Activated CD4-positive, CD25-positive, alpha-beta regulatory T cell treated with anti-CD3 and anti-CD28 coated beads, Interleukin-2, amount 50 U/mL, for 16 hours (primary cell): ENCODE results near the gene KIF18A.
"Not testable (repeated sequence)": the region's sequence is repeated elsewhere in the genome, so short reads cannot be mapped to it uniquely, and the experiment has no call there.

Experiments used
- DNase-seq: peaks from one replicate; pipeline ENCODE4 v3.0.0-alpha.2; 2020; ENCODE audit warnings: low read depth, low spot score

The KIF18A gene

DNA sequence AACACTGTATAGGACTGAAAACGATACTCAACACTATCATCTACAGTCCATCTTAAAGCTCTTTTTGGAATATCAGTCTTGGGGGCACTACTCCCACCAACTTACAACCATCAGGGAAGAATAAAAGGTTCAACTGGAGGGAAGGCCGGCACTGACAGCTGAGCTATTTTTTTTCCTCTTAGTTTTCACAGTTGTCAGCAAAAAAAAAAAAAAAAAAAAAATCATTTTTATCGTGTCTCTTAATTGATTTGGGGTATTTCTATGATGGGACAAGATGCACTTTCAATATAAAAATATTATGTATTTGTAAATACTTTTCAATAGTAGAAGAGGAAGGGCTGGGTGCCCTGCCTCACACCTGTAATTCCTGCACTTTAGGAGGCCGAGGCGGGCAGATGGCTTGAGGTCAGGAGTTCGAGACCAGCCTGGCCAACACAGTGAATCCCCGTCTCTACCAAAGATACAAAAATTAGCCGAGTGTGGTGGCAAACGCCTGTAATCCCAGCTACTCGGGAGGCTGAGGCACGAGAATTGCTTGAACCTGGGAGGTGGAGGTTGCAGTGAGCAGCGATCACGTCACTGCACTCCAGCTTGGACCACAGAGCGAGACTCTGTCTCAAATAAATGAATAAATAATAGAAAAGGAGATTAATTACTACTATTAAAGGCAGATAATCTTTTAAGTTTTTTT is 1.5 kb downstream of the KIF18A start:
- DNase-seq, result no peak

DNA sequence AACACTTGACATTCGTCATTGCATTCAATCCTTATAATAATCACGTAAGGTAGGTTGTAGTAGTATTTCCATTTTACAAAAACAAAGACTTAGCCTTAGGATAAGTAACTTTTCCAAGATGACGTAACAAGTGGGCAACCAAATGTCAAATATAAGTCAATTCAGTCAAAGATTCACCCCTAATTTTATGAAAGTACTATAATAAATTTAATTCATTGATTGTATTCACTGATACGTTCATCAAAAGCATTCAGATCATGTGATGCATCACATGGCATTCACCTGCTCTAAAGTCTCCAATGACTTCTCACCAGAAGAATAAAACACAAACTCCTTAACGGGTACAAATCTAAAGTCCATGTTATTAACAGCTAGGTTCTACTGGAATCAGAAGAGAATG is 2.1 kb downstream of the KIF18A start:
- no peak for DNase-seq

DNA sequence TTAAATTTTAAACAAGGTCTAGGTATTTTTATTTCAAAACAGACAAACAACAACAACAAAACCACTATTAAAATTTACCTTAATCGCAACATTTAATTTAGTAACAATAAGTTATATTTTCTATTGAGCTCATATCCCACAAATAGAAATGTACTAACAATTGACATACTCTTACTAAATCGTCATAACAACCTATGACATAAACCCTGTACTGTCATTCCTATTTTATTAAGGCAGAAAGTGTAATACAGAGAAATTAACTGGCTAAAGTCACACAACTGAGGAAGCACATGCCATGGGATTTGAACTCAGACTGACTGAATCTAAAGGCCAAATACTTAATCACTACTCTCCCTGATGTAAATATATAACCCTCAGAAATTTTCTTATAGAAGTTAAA is 3.0 kb downstream of the KIF18A start:
- no peak for DNase-seq

DNA sequence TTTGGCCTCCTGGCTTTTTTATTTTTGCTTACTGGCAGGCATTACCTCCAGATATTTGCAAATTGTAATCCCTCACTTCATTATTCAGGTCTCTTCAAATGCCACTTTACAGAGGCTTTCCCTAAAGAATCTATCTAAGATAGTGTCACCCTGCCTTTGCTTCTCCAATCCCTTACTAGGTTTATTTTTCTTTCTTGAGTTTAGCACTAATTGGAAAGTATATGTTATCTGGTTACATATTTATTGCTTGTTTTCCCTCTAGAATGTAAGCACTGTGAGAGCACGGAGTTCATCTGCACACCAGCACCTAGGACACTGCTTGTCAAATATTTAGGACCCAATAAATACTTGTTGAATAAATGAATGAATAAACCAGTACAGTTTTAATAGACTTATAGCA is 3.5 kb downstream of the KIF18A start:
- DNase-seq, result no peak

DNA sequence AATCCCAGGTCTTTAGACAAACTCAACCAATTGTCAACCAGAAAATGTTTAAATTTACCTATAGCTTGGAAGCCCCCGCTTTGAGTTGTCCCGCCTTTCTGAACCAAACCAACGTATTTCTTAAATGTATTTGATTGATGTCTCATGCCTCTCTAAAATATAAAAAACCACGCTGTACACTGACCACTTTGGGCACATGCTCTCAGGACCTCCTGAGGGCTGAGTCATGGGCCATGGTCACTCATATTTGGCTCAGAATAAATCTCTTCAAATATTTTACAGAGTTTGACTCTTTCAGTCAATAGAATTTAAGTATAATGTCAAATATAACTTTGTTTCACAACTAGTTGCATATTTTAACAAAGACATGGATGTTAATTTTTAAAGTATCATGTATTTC is 5.7 kb downstream of the KIF18A start:
- DNase-seq, result not testable (repeated sequence)

DNA sequence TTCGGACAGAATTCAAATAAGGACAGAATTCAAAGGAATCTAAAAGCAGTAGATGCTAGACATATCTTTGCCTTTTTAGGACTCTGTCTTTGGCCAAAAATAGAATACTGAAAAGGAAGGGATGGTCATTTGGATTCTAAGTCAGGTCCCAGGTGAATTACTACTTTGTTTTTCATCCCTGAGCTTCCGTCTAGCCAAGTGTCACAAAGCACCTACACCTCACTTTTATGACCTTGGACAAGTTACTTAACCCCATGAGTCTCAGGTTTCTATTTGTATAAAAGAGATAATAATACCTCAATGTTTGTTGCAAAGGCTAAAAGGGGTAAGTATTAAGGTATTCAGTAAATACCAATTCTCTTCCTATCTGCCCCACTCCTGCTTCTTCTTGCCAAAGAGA is 7.3 kb downstream of the KIF18A start:
- no peak for DNase-seq

DNA sequence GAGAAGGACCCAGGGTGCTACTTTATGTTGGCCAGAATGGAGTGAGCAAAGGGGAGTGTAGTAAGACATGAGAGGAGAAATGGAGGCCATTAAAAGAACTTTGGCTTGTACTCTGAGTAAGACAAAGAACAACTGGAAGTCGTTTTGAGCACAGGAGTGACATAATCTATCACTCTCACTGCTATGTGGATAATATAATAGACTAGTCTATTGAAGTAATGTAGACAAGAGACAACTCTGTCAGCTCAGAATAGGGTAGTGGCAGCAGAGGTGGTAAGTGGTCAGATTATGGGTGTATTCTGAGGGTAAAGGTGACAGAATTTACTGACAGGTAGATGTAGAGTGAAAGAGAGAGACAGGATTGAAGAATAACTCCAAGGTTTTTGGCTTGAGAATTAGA is 8.2 kb downstream of the KIF18A start:
- DNase-seq, result no peak

DNA sequence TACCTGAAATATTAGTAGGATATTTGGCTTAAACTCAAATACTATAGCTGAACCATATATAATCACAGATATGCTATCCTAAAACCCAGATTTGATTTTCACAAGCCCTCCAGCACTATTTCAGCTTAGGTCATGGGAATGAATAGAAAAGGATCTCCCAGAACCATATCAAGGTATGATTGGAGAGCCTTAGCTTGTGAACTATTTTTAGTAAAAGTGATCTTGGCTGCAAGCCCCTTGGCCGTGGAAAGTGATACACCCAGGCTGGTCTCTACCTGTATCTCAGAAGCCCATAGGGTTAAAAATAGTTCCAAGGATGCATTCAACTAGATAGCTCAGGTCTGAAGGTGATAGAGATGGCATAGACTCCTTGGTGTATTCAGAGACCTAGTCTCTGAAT is 9.7 kb downstream of the KIF18A start:
- DNase-seq, result no peak

DNA sequence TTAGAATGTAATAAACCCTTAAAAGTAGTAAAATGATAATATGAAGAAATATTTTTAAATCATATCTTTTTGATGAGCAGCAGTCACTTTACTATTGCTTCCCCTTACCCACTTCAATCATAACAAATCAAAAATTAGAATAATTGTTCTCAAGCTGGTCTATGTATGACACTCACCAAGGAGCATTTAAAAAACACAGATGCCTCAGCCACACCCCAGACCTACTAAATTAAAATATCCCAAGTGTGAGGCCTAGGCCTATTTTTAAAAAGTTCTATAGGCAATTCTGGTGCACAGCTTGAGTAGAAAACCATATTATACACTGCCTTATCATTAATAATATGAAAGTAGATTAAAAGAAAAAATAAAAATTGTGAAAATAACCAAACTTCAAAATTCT is 15.2 kb downstream of the KIF18A start:
- no peak for DNase-seq

DNA sequence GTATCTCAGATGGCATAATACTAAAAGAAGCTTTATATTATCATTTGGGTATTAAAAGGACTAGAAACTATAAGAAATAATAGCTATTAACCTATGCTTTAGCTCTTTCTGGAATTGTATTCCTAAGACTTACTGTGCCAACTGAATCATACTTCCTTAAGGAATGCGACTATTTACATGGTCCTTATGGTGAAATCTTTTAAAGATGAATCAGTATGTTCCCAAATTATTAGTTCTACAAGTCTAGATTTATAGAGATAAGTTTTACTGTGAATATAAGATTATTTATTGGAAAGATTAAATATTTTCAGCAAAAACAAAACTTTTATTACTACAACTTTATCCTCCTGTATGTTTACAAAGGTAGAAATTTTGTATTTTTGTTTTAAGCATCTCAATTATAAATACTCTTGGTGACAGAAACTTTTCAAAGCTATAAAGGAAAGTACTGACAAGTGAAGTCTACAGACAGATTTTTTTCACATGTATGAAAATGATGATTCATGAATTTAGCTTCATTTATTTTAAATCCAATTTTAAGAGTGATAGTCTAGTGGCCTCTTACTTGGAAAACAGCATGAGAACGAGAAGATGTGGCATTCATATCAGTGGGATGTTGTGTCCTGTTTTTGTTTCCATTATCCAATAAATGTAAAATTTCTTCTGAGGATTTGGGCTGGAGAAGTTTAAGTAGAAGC is 17.8 kb downstream of the KIF18A start:
- no peak for DNase-seq

DNA sequence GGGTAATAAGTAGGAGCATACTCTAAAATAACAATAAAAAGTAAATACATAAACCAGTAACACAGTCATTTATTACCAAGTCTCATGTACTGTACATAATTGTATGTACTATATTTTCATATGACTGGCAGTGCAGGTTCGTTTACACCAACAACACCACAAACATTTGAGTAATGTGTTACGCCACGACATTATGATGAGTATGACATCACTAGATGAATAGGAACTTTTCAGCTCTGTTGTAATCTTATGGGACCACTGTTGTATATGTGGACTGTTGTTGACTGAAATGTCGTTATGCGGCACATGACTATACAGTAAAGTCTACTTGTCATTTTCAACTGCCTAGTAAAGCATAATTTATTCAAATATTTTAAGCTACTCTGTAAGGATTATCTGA is 18.6 kb downstream of the KIF18A start:
- DNase-seq, result no peak

DNA sequence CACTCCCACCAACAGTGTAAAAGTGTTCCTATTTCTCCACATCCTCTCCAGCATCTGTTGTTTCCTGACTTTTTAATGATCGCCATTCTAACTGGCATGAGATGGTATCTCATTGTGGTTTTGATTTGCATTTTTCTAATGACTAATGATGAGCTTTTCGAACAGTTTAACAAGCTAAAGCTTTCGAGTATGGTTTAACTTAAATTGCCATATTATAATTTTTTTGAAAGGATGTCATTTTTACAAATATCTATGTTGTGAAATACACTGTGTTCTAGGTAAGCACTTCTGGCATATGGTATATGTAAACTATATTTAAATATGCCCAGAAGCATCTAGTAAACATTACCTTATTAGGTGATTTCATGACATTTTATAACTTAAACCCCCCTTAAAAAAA is 20.3 kb downstream of the KIF18A start:
- not testable (repeated sequence) for DNase-seq

DNA sequence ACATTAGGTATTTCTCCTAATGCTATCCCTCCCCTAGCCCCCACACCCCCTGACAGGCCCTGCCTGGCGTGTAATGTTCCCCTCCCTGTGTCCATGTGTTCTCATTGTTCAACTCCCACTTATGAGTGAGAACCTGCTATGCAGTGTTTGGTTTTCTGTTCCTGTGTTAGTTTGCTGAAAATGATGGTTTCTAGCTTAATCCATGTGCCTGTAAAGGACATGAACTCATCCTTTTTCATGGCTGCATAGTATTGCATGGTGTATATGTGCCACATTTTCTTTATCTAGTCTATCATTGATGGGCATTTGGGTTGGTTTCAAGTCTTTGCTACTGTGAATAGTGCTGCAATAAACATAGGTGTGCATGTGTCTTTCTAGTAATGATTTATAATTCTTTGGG is 20.8 kb downstream of the KIF18A start:
- DNase-seq, result not testable (repeated sequence)

DNA sequence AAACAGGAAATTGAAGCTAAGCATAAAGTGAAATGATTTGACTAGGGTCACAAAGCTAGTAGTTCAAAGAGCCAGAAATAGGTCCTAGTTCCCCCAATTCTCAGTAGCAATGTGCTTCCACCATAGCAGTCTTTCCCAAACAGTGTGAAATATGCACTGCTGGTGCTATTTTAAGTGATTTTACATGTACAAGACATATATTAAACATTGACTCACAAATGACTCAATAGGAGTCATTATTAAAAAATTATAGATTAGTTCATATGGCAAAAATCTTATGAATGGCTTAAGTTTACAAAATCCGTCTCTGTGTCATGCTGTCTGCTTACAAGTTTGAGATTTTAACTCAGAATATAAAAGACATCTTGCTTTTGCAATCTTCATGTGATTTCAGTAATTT is 21.4 kb downstream of the KIF18A start:
- no peak for DNase-seq

DNA sequence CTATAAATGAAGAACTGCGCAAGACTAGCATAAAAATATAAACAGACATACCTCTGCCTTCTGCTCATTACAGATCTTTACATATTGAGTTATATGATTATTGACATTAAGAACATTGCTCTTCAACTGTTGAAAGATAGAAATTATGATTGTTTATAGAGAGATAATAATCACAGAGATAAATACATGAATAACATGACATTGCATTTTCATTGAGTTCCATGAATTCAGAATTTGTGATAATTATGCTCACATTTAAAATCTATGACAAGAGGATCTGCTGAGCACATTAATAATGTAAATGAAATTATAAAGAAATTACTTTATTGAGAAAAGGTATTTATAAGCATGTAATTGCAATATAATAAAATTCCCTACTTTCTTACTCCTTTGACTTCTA is 24.8 kb downstream of the KIF18A start:
- DNase-seq, result no peak

DNA sequence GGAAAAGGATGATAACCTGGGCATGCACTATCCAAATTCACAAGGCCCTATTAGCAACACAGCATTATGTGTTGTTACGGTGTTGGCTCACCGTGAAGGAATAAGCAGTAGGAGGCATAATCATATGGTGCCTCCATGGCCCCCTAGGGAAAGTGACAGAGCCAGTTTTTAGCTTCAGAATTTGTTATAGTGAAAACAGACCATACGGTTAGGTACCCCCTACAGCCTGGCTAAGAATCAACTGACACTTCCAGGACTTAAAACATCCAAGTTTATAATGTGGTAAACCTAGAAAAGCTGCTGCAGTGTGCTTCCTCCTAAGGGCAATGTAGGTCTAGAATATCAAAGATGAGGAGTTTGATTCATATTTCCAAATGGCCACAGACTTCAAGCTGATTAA is 30.4 kb downstream of the KIF18A start:
- DNase-seq, result no peak

DNA sequence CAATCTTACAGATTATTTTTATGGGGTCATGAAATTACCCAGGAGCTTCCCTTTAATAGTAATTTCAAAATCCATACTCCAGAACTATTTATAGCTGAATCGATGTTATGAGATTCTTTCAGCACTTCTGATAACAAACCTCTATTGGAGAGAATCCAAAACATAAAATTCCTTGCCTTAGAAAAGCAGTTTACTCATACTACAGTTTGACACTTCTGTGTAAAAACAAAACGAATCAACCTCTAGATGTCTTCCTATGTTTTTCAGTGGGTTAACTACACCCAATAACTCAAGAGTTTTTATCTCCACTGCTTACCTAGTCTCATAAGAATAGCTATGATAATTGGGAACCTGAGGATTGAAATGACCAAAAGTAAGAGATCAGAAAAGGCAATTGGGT is 35.6 kb downstream of the KIF18A start:
- no peak for DNase-seq

DNA sequence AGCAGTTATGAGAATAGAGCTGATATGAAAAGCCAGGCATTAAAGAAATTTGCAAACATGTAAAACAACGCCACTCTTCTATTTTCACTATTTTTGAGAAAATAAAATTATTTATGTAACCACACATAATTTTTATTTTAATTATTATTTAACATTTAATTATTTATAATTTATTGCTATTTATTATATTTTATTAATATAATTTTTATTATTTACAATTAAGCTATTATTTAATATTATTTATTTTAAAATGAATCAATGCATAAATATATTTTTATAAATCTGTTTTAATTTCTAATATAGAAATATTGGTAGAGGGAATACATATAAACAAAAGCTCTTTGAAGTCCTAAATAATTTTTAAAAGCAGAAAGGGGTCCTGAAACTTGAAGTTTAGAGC is 36.7 kb downstream of the KIF18A start:
- DNase-seq, result no peak

DNA sequence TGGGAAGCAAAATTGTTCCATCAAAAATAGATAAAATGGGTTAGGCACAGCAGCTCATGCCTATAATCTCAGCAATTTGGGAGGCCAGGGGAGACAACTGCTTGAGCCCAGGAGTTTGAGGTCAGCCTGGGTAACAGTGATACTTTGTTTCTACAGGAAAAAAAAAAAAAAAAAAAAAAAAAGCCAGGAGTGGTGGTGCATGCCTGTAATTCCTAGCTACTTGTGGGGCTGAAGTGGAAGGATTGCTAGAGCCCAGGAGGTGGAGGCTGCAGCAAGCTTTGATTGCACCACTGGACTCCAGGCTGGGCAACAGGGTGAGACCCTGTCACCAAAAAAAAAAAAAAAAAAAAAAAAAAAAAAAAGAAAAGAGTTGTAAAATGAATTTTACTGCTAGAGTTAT is 49.6 kb downstream of the KIF18A start:
- no peak for DNase-seq

DNA sequence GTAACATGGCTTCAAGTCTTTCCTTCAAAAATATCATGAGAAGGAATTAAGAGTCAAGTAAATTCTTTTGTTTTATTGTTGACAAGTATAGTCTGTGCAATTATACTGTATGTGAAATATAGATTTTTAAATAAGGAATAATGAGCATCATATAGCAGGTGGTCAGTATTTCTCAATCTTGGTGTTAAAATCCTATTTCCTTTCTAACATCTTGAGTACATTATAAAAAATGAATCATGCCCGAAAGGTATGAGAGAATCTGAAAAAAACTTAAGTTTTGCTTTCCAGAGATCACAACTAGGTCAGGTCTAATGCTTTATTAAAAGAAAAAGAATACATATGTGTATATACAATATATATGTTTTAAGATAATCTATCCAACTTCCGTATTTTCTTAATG is 53.1 kb downstream of the KIF18A start:
- DNase-seq, result no peak

DNA sequence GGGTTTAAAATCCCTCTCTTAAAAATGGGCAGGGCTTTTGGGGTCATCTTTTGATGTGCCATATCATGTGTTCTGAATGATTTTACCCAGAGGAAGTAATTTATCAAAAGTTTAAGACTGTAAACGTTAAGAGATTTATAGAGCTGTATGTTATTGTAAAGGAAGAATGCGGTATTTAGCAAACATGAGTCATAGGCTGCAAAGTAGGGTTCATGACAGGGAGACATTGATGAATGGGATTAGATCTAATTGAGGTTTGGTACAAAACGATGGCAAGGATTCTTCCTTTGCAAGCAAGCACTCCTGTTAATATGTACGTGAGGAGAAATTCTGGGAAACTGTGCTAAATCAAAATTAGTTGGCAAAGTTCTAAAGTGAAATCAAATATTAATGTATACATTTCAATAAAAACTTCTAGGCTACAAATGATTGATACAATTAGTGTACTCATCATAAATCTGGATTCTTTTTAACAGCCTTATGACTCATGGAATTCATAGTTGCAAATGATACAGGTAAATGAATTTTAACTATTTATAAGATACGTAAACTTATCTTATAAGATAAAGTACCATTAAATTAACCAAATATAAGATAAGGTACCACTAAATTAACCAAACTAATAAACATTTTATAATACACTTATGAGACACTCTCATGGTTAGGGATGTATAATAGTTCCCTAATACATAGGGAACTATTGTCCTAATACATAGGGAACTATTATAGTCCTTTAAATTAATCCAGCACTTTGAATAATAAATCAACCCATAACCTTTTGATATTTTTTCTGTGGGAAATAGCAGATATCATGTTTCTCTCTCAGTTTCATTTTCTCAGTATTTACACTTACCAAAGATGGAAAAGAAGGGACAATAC is 58.4 kb downstream of the KIF18A start:
- no peak for DNase-seq

DNA sequence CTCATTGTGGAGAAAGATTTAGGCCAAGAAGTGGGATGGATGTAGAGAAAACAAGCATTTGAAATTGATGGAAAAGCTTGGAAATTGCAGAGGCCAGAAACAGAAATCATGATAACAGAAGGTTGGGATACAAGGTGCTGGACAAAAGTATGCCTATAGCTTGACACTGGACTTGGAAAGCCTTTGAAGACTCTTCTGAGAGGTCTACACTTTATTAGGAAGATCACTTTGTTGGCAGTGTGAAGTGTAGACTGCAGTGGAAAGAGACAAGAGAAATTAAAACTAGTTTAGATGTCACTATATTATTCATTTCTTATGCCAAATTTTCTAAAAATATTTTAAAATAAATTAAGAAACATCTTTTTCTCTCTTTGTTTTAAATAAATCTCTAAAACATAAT is 59.1 kb downstream of the KIF18A start:
- no peak for DNase-seq
